ENCODE results near the gene PLPPR4.
"Not testable (repeated sequence)": the region's sequence is repeated elsewhere in the genome, so short reads cannot be mapped to it uniquely, and the experiment has no call there.

The PLPPR4 gene

DNA sequence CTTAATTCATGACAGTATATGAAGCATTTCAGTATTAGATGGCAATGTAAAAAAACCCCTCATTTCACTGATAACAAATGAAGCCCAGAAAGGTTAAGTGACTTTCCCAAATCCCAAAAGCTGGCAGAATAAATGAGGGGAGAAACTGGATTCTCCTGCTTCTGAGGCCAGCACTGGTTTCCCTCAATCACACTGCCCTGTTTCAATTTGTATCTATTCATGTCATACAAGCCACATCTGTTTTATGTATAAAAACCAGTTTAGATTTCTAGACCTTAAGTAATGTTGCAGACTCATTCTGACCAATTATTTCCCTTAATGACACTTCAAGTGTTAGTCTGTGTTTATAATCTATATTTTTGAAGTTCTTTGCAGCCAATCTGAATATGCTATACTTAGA lies 16.8 kb downstream of the PLPPR4 start:
- TF ChIP-seq, protein P1, sequence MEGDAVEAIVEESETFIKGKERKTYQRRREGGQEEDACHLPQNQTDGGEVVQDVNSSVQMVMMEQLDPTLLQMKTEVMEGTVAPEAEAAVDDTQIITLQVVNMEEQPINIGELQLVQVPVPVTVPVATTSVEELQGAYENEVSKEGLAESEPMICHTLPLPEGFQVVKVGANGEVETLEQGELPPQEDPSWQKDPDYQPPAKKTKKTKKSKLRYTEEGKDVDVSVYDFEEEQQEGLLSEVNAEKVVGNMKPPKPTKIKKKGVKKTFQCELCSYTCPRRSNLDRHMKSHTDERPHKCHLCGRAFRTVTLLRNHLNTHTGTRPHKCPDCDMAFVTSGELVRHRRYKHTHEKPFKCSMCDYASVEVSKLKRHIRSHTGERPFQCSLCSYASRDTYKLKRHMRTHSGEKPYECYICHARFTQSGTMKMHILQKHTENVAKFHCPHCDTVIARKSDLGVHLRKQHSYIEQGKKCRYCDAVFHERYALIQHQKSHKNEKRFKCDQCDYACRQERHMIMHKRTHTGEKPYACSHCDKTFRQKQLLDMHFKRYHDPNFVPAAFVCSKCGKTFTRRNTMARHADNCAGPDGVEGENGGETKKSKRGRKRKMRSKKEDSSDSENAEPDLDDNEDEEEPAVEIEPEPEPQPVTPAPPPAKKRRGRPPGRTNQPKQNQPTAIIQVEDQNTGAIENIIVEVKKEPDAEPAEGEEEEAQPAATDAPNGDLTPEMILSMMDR (conservative IDR thresholded peaks at IDR 0.05; ENCODE audit: low read length), result no peak
- no peak for DNase-seq (ENCODE audit: low read depth)
- H3K4me3 ChIP-seq (ENCODE audit: low read length), result no peak overlapping the region

DNA sequence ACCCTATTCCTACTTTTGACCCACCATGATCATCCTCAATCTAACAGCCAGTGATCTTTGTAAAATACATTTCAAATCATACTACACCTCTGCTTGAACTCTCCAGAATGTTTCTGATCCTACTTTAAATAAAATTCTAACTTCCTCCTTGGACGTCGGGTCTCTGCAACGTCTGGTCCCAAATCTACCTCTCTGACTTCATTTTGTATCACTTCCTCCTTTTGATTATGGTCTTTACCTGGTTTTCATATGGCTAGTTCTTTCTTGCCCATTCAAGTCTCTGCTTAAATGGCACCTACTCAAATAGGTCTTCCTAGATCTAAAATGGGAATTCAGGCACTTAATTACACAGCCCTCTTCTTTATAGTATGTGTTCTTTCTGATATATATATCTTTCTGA lies 18.2 kb downstream of the PLPPR4 start:
- TF ChIP-seq, protein P1 (conservative IDR thresholded peaks at IDR 0.05; ENCODE audit: low read length), result no peak
- no peak for DNase-seq (ENCODE audit: low read depth)
- H3K4me3 ChIP-seq (ENCODE audit: low read length), result no peak overlapping the region

DNA sequence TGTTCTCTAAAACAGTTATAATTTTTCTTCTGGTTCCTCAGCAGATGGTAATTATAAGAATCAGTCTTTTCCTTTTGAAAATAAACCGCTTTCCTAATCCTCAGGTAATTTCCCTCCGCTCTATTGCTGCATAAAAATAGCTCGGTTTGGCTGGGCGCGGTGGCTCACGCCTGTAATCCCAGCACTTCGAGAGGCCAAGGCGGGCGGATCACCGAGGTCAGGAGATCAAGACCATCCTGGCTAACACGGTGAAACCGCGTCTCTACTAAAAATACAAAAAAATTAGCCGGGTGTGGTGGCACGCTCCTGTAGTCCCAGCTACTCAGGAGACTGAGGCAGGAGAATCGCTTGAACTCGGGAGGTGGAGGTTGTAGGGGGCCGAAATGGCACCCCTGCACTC lies 19.2 kb downstream of the PLPPR4 start:
- not testable (repeated sequence) for H3K4me3 ChIP-seq (ENCODE audit: low read length); DNase-seq (ENCODE audit: low read depth)

GRCh38 chr1:99292886-99293285 lies 28.6 kb downstream of the PLPPR4 start:
- TF ChIP-seq, protein P1 (conservative IDR thresholded peaks at IDR 0.05; ENCODE audit: low read length), result no peak
- H3K4me3 ChIP-seq (ENCODE audit: low read length), result no peak overlapping the region
- no peak for DNase-seq (ENCODE audit: low read depth)

- no peak for DNase-seq (ENCODE audit: low read depth)
- H3K4me3 ChIP-seq (ENCODE audit: low read length), result no peak overlapping the region
- TF ChIP-seq, protein P1 (conservative IDR thresholded peaks at IDR 0.05; ENCODE audit: low read length), result no peak
Observed at GRCh38 chr1:99297923-99298322, 33.6 kb downstream of the PLPPR4 start.

DNA sequence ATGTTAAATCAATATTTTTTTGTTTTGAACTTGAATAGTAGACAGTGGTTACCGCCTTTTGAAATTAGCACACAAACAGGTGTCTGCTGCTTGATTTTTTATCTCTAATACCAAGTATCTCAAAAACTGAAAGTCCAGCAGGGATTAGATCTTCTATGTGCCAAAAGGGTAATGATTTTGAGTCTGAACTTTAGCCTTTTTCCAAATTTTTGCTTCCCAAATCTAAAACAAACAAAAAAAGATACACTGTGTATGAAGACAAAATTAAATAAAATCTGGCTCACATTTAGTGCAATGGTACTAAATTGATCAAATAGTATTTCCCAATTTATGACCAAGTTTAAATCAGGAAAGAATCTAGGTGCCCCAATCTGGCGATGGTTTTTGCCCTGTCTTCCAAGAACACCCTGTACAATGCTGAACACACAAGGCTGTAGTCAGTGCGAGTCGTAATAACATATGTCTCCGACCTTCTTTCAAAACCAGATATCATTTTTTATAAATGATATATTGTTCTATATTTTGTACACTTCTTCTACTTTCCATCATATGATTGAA lies 40.5 kb downstream of the PLPPR4 start:
- H3K4me3 ChIP-seq (ENCODE audit: low read length), result no peak overlapping the region
- no peak for DNase-seq (ENCODE audit: low read depth)
- TF ChIP-seq, protein P1 (conservative IDR thresholded peaks at IDR 0.05; ENCODE audit: low read length), result no peak

- TF ChIP-seq, protein P1 (conservative IDR thresholded peaks at IDR 0.05; ENCODE audit: low read length), result no peak
- DNase-seq (ENCODE audit: low read depth), result peak; percentile 24
Observed at GRCh38 chr1:99305626-99306025, 41.3 kb downstream of the PLPPR4 start.

DNA sequence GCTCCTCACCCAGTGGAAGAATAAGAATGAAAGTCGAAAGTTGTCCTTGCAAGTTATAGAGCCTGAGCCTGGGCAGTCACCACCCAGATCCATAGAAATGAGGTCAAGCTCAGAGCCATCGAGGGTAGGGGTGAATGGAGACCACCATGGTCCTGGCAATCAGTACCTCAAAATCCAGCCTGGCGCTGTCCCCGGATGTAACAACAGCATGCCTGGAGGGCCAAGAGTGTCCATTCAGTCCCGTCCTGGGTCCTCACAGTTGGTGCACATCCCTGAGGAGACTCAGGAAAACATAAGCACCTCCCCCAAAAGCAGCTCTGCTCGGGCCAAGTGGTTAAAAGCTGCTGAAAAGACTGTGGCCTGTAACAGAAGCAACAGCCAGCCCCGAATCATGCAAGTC lies 41.8 kb downstream of the PLPPR4 start:
- no peak for DNase-seq (ENCODE audit: low read depth)
- H3K4me3 ChIP-seq (ENCODE audit: low read length), result no peak overlapping the region
- TF ChIP-seq, protein P1 (conservative IDR thresholded peaks at IDR 0.05; ENCODE audit: low read length), result no peak

More at GRCh38 chr1:99305626-99306025, 41.3 kb downstream of the PLPPR4 start:
- no peak overlapping the region for H3K4me3 ChIP-seq (ENCODE audit: low read length)

Data from AG10803 (cell line).